GM19463 (cell line): ENCODE measurements around the gene CALML5.

Source experiments
- ATAC-seq: cut with Tn5 transposase; IDR thresholded peaks from one replicate; pipeline ENCODE4 v1.9.1; 2021; ENCODE audit warnings: mild to moderate bottlenecking, moderate library complexity; ENCODE audit not compliant: unreplicated experiment

CALML5 gene

GRCh38 chr10:5502571-5503476 is 3.5 kb upstream of the CALML5 start:
- ATAC-seq = no peak

- ATAC-seq = no peak
These were observed 2.7 kb upstream of the CALML5 start for GRCh38 chr10:5502061-5502521.

GRCh38 chr10:5500910-5501309 is 1.5 kb upstream of the CALML5 start:
- ATAC-seq = no peak

GRCh38 chr10:5500162-5500670 is 846 bp upstream of the CALML5 start:
- no peak for ATAC-seq

- ATAC-seq = no peak
These were observed 428 bp downstream of the CALML5 start for GRCh38 chr10:5498791-5499492.

- ATAC-seq = no peak
These were observed 1.2 kb downstream of the CALML5 start for GRCh38 chr10:5497948-5498730.

- ATAC-seq = no peak
These were observed 2.1 kb downstream of the CALML5 start for GRCh38 chr10:5497289-5497688.

- ATAC-seq = no peak
These were observed 2.8 kb downstream of the CALML5 start for GRCh38 chr10:5496261-5497250.

- no peak for ATAC-seq
These were observed 4.8 kb downstream of the CALML5 start for GRCh38 chr10:5494611-5495010.

GRCh38 chr10:5493691-5494090 is 5.7 kb downstream of the CALML5 start:
- no peak for ATAC-seq

- ATAC-seq = no peak
These were observed 6.3 kb downstream of the CALML5 start for GRCh38 chr10:5492929-5493576.

- ATAC-seq = no peak
These were observed 7.0 kb downstream of the CALML5 start for GRCh38 chr10:5492322-5492855.

GRCh38 chr10:5491477-5491876 is 7.9 kb downstream of the CALML5 start:
- ATAC-seq = no peak

- no peak for ATAC-seq
These were observed 8.5 kb downstream of the CALML5 start for GRCh38 chr10:5490698-5491464.

GRCh38 chr10:5490032-5490431 is 9.3 kb downstream of the CALML5 start:
- no peak for ATAC-seq

- ATAC-seq = no peak
These were observed 10.9 kb downstream of the CALML5 start for GRCh38 chr10:5488272-5489161.

- no peak for ATAC-seq
These were observed 12.5 kb downstream of the CALML5 start for GRCh38 chr10:5486853-5487235.
